ENCODE data around the gene HOXA5. TPM values are rescaled to one million over a fixed set of nuclear protein-coding genes. Genes with fewer than 3 reads are reported as not detected.
A peak's percentile ranks its signal among the peaks of the same experiment; 100 is the strongest.

HOXA5 gene
- total and polyA plus RNA-seq, 5 experiments from 2014 or later: not detected

GRCh38 chr7:27130540-27131389, 12.7 kb downstream of the HOXA5 start, which contains the start of gene HOXA4:
Gene HOXA4 (minus strand): TSS chr7:27130757. CDS start chr7:27130733, 24 bp downstream.
- peak within 1 kb of the TSS; percentile 42 to 87 (median 69) for H3K4me3 Mint-ChIP-seq
- no peaks in the 10 kb centered on the region for H3K9me3 Mint-ChIP-seq
- peaks cover 0 to 17% (median 9%) of the 10 kb centered on the region in 4 donors for H3K4me1 Mint-ChIP-seq
- H3K27ac Mint-ChIP-seq: peak within 1 kb of the TSS in 7 of 10 donors; percentile 10 to 86 (median 75)
- DNase-seq (peak; percentile 68 to 87 (median 78)), ATAC-seq (peak; percentile 93 to 95)
- POLR2A ChIA-PET: interaction anchor here (0.8 kb wide), 1 partner anchor 35 kb away, joined by 3 read pairs; the partner anchor contains the start of gene HOXA1
- peaks cover 18 to 67% (median 34%) of the 10 kb centered on the region in 5 donors for H3K27me3 Mint-ChIP-seq
- H3K36me3 Mint-ChIP-seq: no peaks in the 10 kb centered on the region

- peaks cover 0 to 10% (median 3%) of the 10 kb centered on the region in 4 donors for H3K4me1 Mint-ChIP-seq
- POLR2A ChIA-PET: interaction anchor here (0.8 kb wide), 1 partner anchor 34 kb away, joined by 3 read pairs; the partner anchor contains the start of gene HOXA1
- H3K27ac Mint-ChIP-seq: peak overlapping the region in 1 of 10 donors; percentile 8
- no peaks in the 10 kb centered on the region for H3K36me3 Mint-ChIP-seq
- H3K27me3 Mint-ChIP-seq: peaks cover 14 to 69% (median 38%) of the 10 kb centered on the region in 5 donors
- ATAC-seq: peak; percentile 31 to 57
- peak in 2 of 10 donors; percentile 32 for DNase-seq
- no peaks in the 10 kb centered on the region for H3K9me3 Mint-ChIP-seq
- H3K4me3 Mint-ChIP-seq: peak overlapping the region in 9 of 10 donors; percentile 22 to 68 (median 52)
Observed at GRCh38 chr7:27129729-27130539, 13.5 kb downstream of the HOXA5 start.

- no peaks in the 10 kb centered on the region for H3K36me3 Mint-ChIP-seq
- no peak for DNase-seq
- no peak for ATAC-seq
- peaks cover 0 to 5% (median 2%) of the 10 kb centered on the region in 4 donors for H3K4me1 Mint-ChIP-seq
- POLR2A ChIA-PET: interaction anchor here (0.8 kb wide), 1 partner anchor 32 kb away, joined by 3 read pairs; no protein-coding TSS in a partner anchor
- no peaks in the 10 kb centered on the region for H3K9me3 Mint-ChIP-seq
- H3K4me3 Mint-ChIP-seq: peak overlapping the region; percentile 22 to 68 (median 52)
- peak overlapping the region in 2 of 10 donors; percentile 8 to 74 for H3K27ac Mint-ChIP-seq
- peaks cover 12 to 69% (median 35%) of the 10 kb centered on the region in 5 donors for H3K27me3 Mint-ChIP-seq
Observed at GRCh38 chr7:27128776-27129728, 14.4 kb downstream of the HOXA5 start.

- no peak overlapping the region for H3K27ac Mint-ChIP-seq
- H3K4me3 Mint-ChIP-seq: no peak overlapping the region
- POLR2A ChIA-PET: no interaction called here
Observed at GRCh38 chr7:27128034-27128433, 15.4 kb downstream of the HOXA5 start.

GRCh38 chr7:27126596-27127327, 16.7 kb downstream of the HOXA5 start:
- Mint-ChIP-seq H3K4me1 (peaks cover 0 to 5% (median 2%) of the 10 kb centered on the region in 4 donors), H3K4me3 (no peak overlapping the region), H3K27me3 (peaks cover 8 to 55% (median 27%) of the 10 kb centered on the region in 5 donors), H3K36me3 (no peaks in the 10 kb centered on the region), H3K27ac (no peak overlapping the region), H3K9me3 (no peaks in the 10 kb centered on the region)
- POLR2A ChIA-PET: no interaction called here
- DNase-seq (no peak), ATAC-seq (no peak)

More at GRCh38 chr7:27128034-27128433, 15.4 kb downstream of the HOXA5 start:
- DNase-seq (no peak), ATAC-seq (no peak)
- Mint-ChIP-seq H3K27me3 (peaks cover 10 to 66% (median 28%) of the 10 kb centered on the region in 5 donors), H3K4me1 (peaks cover 0 to 5% (median 2%) of the 10 kb centered on the region in 4 donors), H3K36me3 (no peaks in the 10 kb centered on the region), H3K9me3 (no peaks in the 10 kb centered on the region)

GRCh38 chr7:27125986-27126394, 17.5 kb downstream of the HOXA5 start:
- H3K27ac Mint-ChIP-seq: no peak overlapping the region
- H3K4me3 Mint-ChIP-seq: no peak overlapping the region
- no peaks in the 10 kb centered on the region for H3K4me1 Mint-ChIP-seq
- no peaks in the 10 kb centered on the region for H3K9me3 Mint-ChIP-seq
- peaks cover 6 to 53% (median 21%) of the 10 kb centered on the region in 5 donors for H3K27me3 Mint-ChIP-seq
- no peaks in the 10 kb centered on the region for H3K36me3 Mint-ChIP-seq
- DNase-seq (no peak), ATAC-seq (no peak)
- POLR2A ChIA-PET: no interaction called here

- Mint-ChIP-seq H3K4me1 (no peaks in the 10 kb centered on the region), H3K9me3 (no peaks in the 10 kb centered on the region), H3K4me3 (no peak overlapping the region), H3K27ac (no peak overlapping the region), H3K27me3 (peaks cover 6 to 53% (median 21%) of the 10 kb centered on the region in 5 donors), H3K36me3 (no peaks in the 10 kb centered on the region)
- no peak for ATAC-seq
- DNase-seq: no peak
- POLR2A ChIA-PET: no interaction called here
Observed at GRCh38 chr7:27124902-27125689, 18.4 kb downstream of the HOXA5 start.

GRCh38 chr7:27124096-27124901, 19.2 kb downstream of the HOXA5 start:
- DNase-seq (no peak), ATAC-seq (no peak)
- no peaks in the 10 kb centered on the region for H3K9me3 Mint-ChIP-seq
- POLR2A ChIA-PET: no interaction called here
- H3K27me3 Mint-ChIP-seq: peaks cover 6 to 51% (median 21%) of the 10 kb centered on the region in 5 donors
- no peaks in the 10 kb centered on the region for H3K36me3 Mint-ChIP-seq
- H3K4me3 Mint-ChIP-seq: no peak overlapping the region
- no peaks in the 10 kb centered on the region for H3K4me1 Mint-ChIP-seq
- no peak overlapping the region for H3K27ac Mint-ChIP-seq

- no peak overlapping the region for H3K4me3 Mint-ChIP-seq
- POLR2A ChIA-PET: no interaction called here
- no peaks in the 10 kb centered on the region for H3K36me3 Mint-ChIP-seq
- ATAC-seq: no peak
- DNase-seq: no peak
- no peak overlapping the region for H3K27ac Mint-ChIP-seq
- no peaks in the 10 kb centered on the region for H3K9me3 Mint-ChIP-seq
- H3K4me1 Mint-ChIP-seq: no peaks in the 10 kb centered on the region
- H3K27me3 Mint-ChIP-seq: peaks cover 3 to 44% (median 18%) of the 10 kb centered on the region in 5 donors
Observed at GRCh38 chr7:27123477-27124053, 19.9 kb downstream of the HOXA5 start.

- ATAC-seq: no peak
Observed at GRCh38 chr7:27123007-27123476, 20.4 kb downstream of the HOXA5 start.

More at GRCh38 chr7:27123007-27123476, 20.4 kb downstream of the HOXA5 start:
- H3K4me3 Mint-ChIP-seq: no peak overlapping the region
- POLR2A ChIA-PET: no interaction called here
- no peaks in the 10 kb centered on the region for H3K9me3 Mint-ChIP-seq
- no peaks in the 10 kb centered on the region for H3K36me3 Mint-ChIP-seq
- no peak for DNase-seq
- no peaks in the 10 kb centered on the region for H3K4me1 Mint-ChIP-seq
- peaks cover 3 to 39% (median 23%) of the 10 kb centered on the region in 5 donors for H3K27me3 Mint-ChIP-seq
- H3K27ac Mint-ChIP-seq: no peak overlapping the region

Measured in naive thymus-derived CD8-positive, alpha-beta T cell (primary cell).